PFSK-1 (cell line): ENCODE results near the gene STIM2.

ENCODE experiments used
- FOXP2 ChIP-seq: optimal IDR thresholded peaks from 2 replicates; pipeline ENCODE3; 2011; ENCODE audit warnings: borderline replicate concordance, control low read depth, inconsistent platforms; ENCODE audit not compliant: insufficient read depth; ENCODE audit errors: extremely low read length, extremely low read depth
- POLR2AphosphoS5 ChIP-seq: IDR thresholded peaks from 2 replicates; pipeline ENCODE4 v1.6.1; 2012; ENCODE audit warnings: low read depth, mild to moderate bottlenecking, control low read depth, low read length, moderate library complexity
- REST ChIP-seq, 2 experiments: IDR thresholded peaks; 2 replicates each; pipeline versions ENCODE4 v1.6.1 to v1.8.0; 2011 to 2012; ENCODE audit warnings: low read depth in 2 of 2, low read length in 2 of 2, control low read depth in 1 of 2, inconsistent platforms in 1 of 2, mild to moderate bottlenecking in 1 of 2, moderate library complexity in 1 of 2; ENCODE audit not compliant: insufficient read depth in 1 of 2
- TAF1 ChIP-seq: IDR thresholded peaks from 2 replicates; pipeline ENCODE4 v1.6.1; 2012; ENCODE audit warnings: low read length, control low read depth, borderline replicate concordance; ENCODE audit not compliant: insufficient read depth

GRCh38 chr4:27008679-27009078, 148.0 kb downstream of the STIM2 start:
- TF ChIP-seq POLR2AphosphoS5 (no peak), REST (IDR thresholded peaks at IDR 0.05; ENCODE audit: insufficient read depth in 1 of 2, low read depth in 2 of 2, low read length in 2 of 2) (no peak), TAF1 (no peak), FOXP2 (no peak)
